ENCODE measurements around the gene EDA.

DNA sequence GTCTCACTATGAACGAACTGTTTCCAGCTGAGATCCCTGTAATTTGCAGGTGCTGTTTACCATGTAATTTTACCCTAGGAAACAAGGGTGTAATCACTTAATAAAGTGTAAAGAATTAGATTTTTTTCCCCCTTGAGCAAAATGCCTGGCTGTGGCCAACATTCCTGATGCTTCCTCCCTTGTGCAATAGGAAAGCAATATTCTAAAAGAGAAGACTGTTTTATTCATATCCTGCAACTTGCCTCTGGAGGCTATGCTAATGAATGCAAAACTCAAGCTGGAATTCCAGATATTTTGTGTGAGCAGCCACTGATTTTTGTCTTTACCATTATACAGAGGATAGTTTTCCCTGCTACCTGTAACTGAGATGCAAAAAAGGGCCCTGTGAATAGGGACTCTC lies 335.8 kb downstream of the EDA start:
- TF ChIP-seq, protein P1, sequence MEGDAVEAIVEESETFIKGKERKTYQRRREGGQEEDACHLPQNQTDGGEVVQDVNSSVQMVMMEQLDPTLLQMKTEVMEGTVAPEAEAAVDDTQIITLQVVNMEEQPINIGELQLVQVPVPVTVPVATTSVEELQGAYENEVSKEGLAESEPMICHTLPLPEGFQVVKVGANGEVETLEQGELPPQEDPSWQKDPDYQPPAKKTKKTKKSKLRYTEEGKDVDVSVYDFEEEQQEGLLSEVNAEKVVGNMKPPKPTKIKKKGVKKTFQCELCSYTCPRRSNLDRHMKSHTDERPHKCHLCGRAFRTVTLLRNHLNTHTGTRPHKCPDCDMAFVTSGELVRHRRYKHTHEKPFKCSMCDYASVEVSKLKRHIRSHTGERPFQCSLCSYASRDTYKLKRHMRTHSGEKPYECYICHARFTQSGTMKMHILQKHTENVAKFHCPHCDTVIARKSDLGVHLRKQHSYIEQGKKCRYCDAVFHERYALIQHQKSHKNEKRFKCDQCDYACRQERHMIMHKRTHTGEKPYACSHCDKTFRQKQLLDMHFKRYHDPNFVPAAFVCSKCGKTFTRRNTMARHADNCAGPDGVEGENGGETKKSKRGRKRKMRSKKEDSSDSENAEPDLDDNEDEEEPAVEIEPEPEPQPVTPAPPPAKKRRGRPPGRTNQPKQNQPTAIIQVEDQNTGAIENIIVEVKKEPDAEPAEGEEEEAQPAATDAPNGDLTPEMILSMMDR (IDR thresholded peaks at IDR 0.05; ENCODE audit: low read depth, low read length, poor library complexity, severe bottlenecking) = no peak
- TF ChIP-seq EZH2phosphoT487 (IDR thresholded peaks at IDR 0.05; ENCODE audit: borderline replicate concordance, low read length) = no peak

Measured in DOHH2 (cell line).